Measurements from ENCODE around the gene SLC8A1. TPM values are rescaled to one million over a fixed set of nuclear protein-coding genes. Genes with fewer than 3 reads are reported as not detected.
A peak's percentile ranks its signal among the peaks of the same experiment; 100 is the strongest.

SLC8A1 gene
- total and polyA plus RNA-seq, 7 experiments from 2014 or later = 0.95 to 22.8 (median 1.5) TPM; not detected in 2

DNA sequence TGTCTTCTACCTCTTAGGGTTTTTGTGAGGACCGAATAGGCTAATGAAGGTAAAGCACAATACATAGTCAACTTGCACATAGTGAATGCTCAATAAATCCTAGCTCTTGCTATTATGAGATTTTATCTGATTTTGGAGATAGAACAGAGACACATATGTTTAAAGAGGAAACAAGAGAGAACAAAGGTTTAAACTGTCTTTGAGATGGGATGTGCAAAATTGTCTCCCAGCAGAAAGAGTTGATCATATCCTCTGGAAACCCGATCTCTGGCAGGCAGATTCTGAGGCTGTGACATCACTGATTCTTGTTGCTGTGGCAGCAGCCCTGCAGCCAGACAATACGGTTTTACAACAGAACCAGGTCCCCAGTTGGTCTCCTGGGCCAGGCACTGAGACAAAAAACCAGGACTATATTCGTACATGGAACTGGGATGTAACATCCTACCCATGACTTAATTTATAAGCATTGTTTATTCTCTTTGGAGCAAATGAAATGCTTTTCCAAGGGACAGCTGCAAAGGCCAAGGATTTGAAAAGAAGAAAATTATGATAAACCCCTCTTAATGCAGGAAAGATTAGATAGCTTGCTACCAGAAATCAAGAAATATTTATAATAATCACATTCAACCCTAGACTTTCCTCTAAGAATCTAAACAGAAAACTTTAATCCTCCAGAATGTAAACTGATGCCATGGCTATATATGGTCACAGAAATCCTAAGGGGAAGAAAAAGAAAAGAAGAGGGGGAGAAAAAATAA is 80.2 kb downstream of the SLC8A1 start:
- intact Hi-C loops (cut with micrococcal nuclease) = no loop called here
- Histone ChIP-seq H3K4me1 (ENCODE audit: control insufficient read depth in 2 of 2, insufficient read depth in 2 of 2, low read length in 2 of 2) (no peaks in the 10 kb centered on the region), H3K4me3 (ENCODE audit: low read length) (no peak overlapping the region), H3K27me3 (ENCODE audit: control insufficient read depth in 2 of 2, insufficient read depth in 2 of 2, low read length in 2 of 2) (no peaks in the 10 kb centered on the region), H3K36me3 (ENCODE audit: control insufficient read depth in 2 of 3, insufficient read depth in 3 of 3, low read length in 3 of 3) (no peaks in the 10 kb centered on the region), H3K9me3 (ENCODE audit: control insufficient read depth in 2 of 3, low read length in 3 of 3) (no peaks in the 10 kb centered on the region), H3K27ac (ENCODE audit: low read depth, low read length) (no peak overlapping the region)
- H3K36me3 Mint-ChIP-seq = no peaks in the 10 kb centered on the region
- H3K9me3 Mint-ChIP-seq = peaks cover 0 to 4% (median 0%) of the 10 kb centered on the region in 11 donors
- ATAC-seq (no peak), DNase-seq (no peak)
- ChIA-PET CTCF (no interaction called here), POLR2A (no interaction called here)
- H3K27me3 Mint-ChIP-seq = no peaks in the 10 kb centered on the region
- no peak overlapping the region for H3K4me3 Mint-ChIP-seq
- no peak overlapping the region for H3K27ac Mint-ChIP-seq
- no peaks in the 10 kb centered on the region for H3K4me1 Mint-ChIP-seq

GRCh38 chr2:40370007-40370395 is 81.9 kb downstream of the SLC8A1 start:
- no peaks in the 10 kb centered on the region for H3K4me1 ChIP-seq (ENCODE audit: control insufficient read depth in 2 of 2, insufficient read depth in 2 of 2, low read length in 2 of 2)
- no peak overlapping the region for H3K27ac ChIP-seq (ENCODE audit: low read depth, low read length)
- POLR2A ChIA-PET = no interaction called here
- no peaks in the 10 kb centered on the region for H3K9me3 ChIP-seq (ENCODE audit: control insufficient read depth in 2 of 3, low read length in 3 of 3)
- Mint-ChIP-seq H3K9me3 (peaks cover 0 to 1% (median 0%) of the 10 kb centered on the region in 11 donors), H3K4me1 (peaks cover 0 to under 1% (median 0%) of the 10 kb centered on the region in 7 donors), H3K27me3 (no peaks in the 10 kb centered on the region), H3K27ac (no peak overlapping the region), H3K4me3 (no peak overlapping the region), H3K36me3 (no peaks in the 10 kb centered on the region)
- DNase-seq (no peak), ATAC-seq (no peak)
- H3K36me3 ChIP-seq (ENCODE audit: control insufficient read depth in 2 of 3, insufficient read depth in 3 of 3, low read length in 3 of 3) = no peaks in the 10 kb centered on the region
- intact Hi-C loops (cut with micrococcal nuclease) = no loop called here
- no peaks in the 10 kb centered on the region for H3K27me3 ChIP-seq (ENCODE audit: control insufficient read depth in 2 of 2, insufficient read depth in 2 of 2, low read length in 2 of 2)
- CTCF ChIA-PET = no interaction called here
- no peak overlapping the region for H3K4me3 ChIP-seq (ENCODE audit: low read length)

DNA sequence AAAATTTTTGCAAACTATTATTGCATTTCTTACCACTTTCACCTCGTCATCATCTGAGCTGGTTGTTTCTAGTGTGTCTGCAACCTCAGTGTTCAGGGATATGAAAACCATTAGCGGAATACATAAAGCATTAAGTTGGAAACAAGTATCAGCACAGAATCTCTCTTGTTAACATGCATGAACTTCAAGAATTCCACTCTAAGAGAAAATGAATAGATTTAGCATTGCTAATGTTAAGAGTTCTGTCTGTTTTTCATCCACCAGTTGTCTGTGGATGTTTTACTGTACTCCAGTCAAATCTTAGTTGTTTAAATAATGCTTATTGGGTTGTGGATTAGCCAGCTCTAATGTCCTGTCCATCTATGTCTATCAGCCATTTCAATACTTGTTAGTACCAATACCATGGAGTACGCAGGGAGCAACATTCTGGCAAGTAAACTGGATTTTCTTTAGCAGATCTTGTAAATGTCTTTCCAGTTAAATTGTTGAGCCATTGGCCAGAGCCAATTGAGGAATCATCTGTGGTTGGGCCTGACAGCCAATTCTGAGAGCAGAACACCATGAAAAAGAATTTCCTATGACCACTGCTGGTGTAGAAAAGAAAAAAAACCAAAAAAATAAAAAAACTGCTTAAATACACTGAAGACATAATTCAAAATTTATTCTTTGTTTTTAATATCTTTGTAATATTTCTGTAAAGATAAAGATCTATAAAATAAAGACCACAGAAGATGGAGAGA is 82.5 kb downstream of the SLC8A1 start:
- CTCF ChIA-PET = no interaction called here
- H3K27me3 Mint-ChIP-seq = no peaks in the 10 kb centered on the region
- H3K36me3 ChIP-seq (ENCODE audit: control insufficient read depth in 2 of 3, insufficient read depth in 3 of 3, low read length in 3 of 3) = no peaks in the 10 kb centered on the region
- H3K27me3 ChIP-seq (ENCODE audit: control insufficient read depth in 2 of 2, insufficient read depth in 2 of 2, low read length in 2 of 2) = no peaks in the 10 kb centered on the region
- no peak overlapping the region for H3K4me3 Mint-ChIP-seq
- no peaks in the 10 kb centered on the region for H3K4me1 ChIP-seq (ENCODE audit: control insufficient read depth in 2 of 2, insufficient read depth in 2 of 2, low read length in 2 of 2)
- ATAC-seq (no peak), DNase-seq (no peak)
- peaks cover 0 to 6% (median 0%) of the 10 kb centered on the region in 7 donors for H3K4me1 Mint-ChIP-seq
- H3K27ac Mint-ChIP-seq = no peak overlapping the region
- POLR2A ChIA-PET = no interaction called here
- H3K4me3 ChIP-seq (ENCODE audit: low read length) = no peak overlapping the region
- H3K9me3 Mint-ChIP-seq = peaks cover 0 to 1% (median 0%) of the 10 kb centered on the region in 11 donors
- H3K27ac ChIP-seq (ENCODE audit: low read depth, low read length) = no peak overlapping the region
- intact Hi-C loops (cut with micrococcal nuclease) = no loop called here
- H3K36me3 Mint-ChIP-seq = no peaks in the 10 kb centered on the region
- no peaks in the 10 kb centered on the region for H3K9me3 ChIP-seq (ENCODE audit: control insufficient read depth in 2 of 3, low read length in 3 of 3)

GRCh38 chr2:40367652-40368051 is 84.2 kb downstream of the SLC8A1 start:
- no peak overlapping the region for H3K27ac ChIP-seq (ENCODE audit: low read depth, low read length)
- Mint-ChIP-seq H3K4me3 (no peak overlapping the region), H3K27ac (no peak overlapping the region), H3K36me3 (no peaks in the 10 kb centered on the region), H3K4me1 (peaks cover 0 to 9% (median 0%) of the 10 kb centered on the region in 7 donors), H3K27me3 (no peaks in the 10 kb centered on the region), H3K9me3 (peaks cover 0 to 1% (median 0%) of the 10 kb centered on the region in 11 donors)
- no peaks in the 10 kb centered on the region for H3K36me3 ChIP-seq (ENCODE audit: control insufficient read depth in 2 of 3, insufficient read depth in 3 of 3, low read length in 3 of 3)
- no peaks in the 10 kb centered on the region for H3K9me3 ChIP-seq (ENCODE audit: control insufficient read depth in 2 of 3, low read length in 3 of 3)
- H3K4me1 ChIP-seq (ENCODE audit: control insufficient read depth in 2 of 2, insufficient read depth in 2 of 2, low read length in 2 of 2) = no peaks in the 10 kb centered on the region
- H3K27me3 ChIP-seq (ENCODE audit: control insufficient read depth in 2 of 2, insufficient read depth in 2 of 2, low read length in 2 of 2) = no peaks in the 10 kb centered on the region
- intact Hi-C loops (cut with micrococcal nuclease) = no loop called here
- POLR2A ChIA-PET = no interaction called here
- DNase-seq (no peak), ATAC-seq (no peak)
- CTCF ChIA-PET = no interaction called here
- H3K4me3 ChIP-seq (ENCODE audit: low read length) = no peak overlapping the region

DNA sequence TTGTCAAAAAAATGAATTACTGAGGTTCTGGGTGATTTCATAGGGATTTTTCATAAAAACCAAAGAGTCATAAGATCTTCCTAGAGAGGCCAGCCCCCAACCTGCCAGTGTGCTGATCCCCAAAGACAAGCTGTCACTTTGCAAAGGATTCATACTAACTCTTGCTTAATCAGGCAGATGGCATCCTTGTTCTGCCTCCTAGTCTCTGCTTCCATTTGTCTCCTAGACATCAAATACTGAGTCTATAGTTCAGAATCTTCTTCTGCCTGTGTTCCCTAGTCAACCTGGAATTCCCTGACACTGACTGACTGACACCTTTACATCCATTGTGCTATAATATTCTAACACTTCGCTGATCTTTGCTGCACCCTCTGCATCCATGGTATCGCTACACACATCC is 84.9 kb downstream of the SLC8A1 start:
- H3K9me3 ChIP-seq (ENCODE audit: control insufficient read depth in 2 of 3, low read length in 3 of 3) = no peaks in the 10 kb centered on the region
- H3K9me3 Mint-ChIP-seq = peaks cover 0 to 1% (median 0%) of the 10 kb centered on the region in 11 donors
- ATAC-seq (no peak), DNase-seq (no peak)
- POLR2A ChIA-PET = no interaction called here
- CTCF ChIA-PET = no interaction called here
- no peaks in the 10 kb centered on the region for H3K27me3 Mint-ChIP-seq
- intact Hi-C loops (cut with micrococcal nuclease) = no loop called here
- H3K27ac Mint-ChIP-seq = no peak overlapping the region
- H3K27ac ChIP-seq (ENCODE audit: low read depth, low read length) = no peak overlapping the region
- no peaks in the 10 kb centered on the region for H3K27me3 ChIP-seq (ENCODE audit: control insufficient read depth in 2 of 2, insufficient read depth in 2 of 2, low read length in 2 of 2)
- H3K36me3 ChIP-seq (ENCODE audit: control insufficient read depth in 2 of 3, insufficient read depth in 3 of 3, low read length in 3 of 3) = no peaks in the 10 kb centered on the region
- H3K4me3 Mint-ChIP-seq = no peak overlapping the region
- H3K4me1 Mint-ChIP-seq = peaks cover 0 to 9% (median 0%) of the 10 kb centered on the region in 7 donors
- no peaks in the 10 kb centered on the region for H3K36me3 Mint-ChIP-seq
- H3K4me1 ChIP-seq (ENCODE audit: control insufficient read depth in 2 of 2, insufficient read depth in 2 of 2, low read length in 2 of 2) = no peaks in the 10 kb centered on the region
- H3K4me3 ChIP-seq (ENCODE audit: low read length) = no peak overlapping the region

DNA sequence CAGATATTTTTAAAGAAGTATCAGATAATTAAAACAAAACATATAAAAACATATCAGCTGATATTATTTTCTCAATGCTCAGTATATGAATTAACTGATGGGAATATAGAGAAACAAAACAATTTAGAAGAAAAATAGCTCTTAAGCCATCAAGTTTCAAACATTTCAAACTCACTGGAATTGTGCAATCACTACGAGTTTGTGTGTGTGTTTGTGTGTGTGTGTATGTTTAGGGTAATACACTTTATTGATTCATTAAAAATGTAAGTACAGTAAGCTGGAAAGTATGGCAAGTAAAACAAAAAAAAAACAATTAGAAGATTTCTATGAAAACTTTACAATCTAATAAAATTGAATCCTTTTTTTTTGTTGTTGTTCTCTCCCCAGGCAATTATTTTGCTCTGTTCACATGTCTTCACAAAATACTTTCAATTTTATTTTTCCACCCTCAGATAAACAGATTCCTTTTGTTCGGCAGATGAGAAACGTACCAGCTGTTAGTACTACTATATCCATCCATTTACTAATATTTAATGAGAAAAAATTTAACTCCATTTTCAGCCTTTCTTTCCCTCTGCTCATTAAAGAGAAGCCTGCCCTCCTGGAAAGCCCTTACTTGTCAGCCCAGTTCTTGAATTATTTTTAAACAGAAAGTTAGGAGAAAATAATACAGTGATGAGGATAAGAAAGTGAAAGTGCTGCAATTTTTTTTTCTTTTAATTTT is 87.6 kb downstream of the SLC8A1 start:
- intact Hi-C loops (cut with micrococcal nuclease) = no loop called here
- Mint-ChIP-seq H3K27ac (no peak overlapping the region), H3K4me3 (peak overlapping the region in 6 of 10 donors; percentile 5 to 50 (median 24)), H3K4me1 (peaks cover 0 to 9% (median 0%) of the 10 kb centered on the region in 7 donors), H3K9me3 (peaks cover 0 to 1% (median 0%) of the 10 kb centered on the region in 11 donors), H3K27me3 (no peaks in the 10 kb centered on the region), H3K36me3 (no peaks in the 10 kb centered on the region)
- Histone ChIP-seq H3K27me3 (ENCODE audit: control insufficient read depth in 2 of 2, insufficient read depth in 2 of 2, low read length in 2 of 2) (no peaks in the 10 kb centered on the region), H3K4me1 (ENCODE audit: control insufficient read depth in 2 of 2, insufficient read depth in 2 of 2, low read length in 2 of 2) (no peaks in the 10 kb centered on the region), H3K36me3 (ENCODE audit: control insufficient read depth in 2 of 3, insufficient read depth in 3 of 3, low read length in 3 of 3) (no peaks in the 10 kb centered on the region), H3K27ac (ENCODE audit: low read depth, low read length) (no peak overlapping the region), H3K9me3 (ENCODE audit: control insufficient read depth in 2 of 3, low read length in 3 of 3) (no peaks in the 10 kb centered on the region), H3K4me3 (ENCODE audit: low read length) (no peak overlapping the region)
- DNase-seq (no peak), ATAC-seq (no peak)
- CTCF ChIA-PET = no interaction called here
- POLR2A ChIA-PET = no interaction called here

All from naive thymus-derived CD4-positive, alpha-beta T cell (primary cell).